ENCODE data around the gene BCL3.
A peak's percentile ranks its signal among the peaks of the same experiment; 100 is the strongest.
"Not testable (repeated sequence)": the region's sequence is repeated elsewhere in the genome, so short reads cannot be mapped to it uniquely, and the experiment has no call there.

Gene BCL3

DNA sequence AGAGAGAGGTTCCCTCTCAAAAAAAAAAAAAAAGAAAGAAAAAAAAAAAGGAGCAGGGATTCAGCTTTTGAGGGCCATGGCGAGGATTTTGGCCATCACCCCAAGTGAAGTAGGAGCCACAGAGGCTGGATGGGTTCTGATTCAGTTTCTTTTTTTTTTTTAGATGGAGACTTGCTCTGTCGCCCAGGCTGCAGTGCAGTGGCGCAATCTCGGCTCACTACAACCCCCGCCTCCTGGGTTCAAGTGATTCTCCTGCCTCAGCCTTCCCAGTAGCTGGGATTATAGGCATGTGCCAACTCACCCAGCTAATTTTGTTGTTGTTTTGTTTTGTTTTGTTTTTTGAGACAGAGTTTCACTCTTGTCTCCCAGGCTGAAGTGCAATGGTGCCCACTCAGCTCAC, 27.1 kb upstream of the BCL3 start:
- DNase-seq (ENCODE audit: low read depth) = not testable (repeated sequence)

DNA sequence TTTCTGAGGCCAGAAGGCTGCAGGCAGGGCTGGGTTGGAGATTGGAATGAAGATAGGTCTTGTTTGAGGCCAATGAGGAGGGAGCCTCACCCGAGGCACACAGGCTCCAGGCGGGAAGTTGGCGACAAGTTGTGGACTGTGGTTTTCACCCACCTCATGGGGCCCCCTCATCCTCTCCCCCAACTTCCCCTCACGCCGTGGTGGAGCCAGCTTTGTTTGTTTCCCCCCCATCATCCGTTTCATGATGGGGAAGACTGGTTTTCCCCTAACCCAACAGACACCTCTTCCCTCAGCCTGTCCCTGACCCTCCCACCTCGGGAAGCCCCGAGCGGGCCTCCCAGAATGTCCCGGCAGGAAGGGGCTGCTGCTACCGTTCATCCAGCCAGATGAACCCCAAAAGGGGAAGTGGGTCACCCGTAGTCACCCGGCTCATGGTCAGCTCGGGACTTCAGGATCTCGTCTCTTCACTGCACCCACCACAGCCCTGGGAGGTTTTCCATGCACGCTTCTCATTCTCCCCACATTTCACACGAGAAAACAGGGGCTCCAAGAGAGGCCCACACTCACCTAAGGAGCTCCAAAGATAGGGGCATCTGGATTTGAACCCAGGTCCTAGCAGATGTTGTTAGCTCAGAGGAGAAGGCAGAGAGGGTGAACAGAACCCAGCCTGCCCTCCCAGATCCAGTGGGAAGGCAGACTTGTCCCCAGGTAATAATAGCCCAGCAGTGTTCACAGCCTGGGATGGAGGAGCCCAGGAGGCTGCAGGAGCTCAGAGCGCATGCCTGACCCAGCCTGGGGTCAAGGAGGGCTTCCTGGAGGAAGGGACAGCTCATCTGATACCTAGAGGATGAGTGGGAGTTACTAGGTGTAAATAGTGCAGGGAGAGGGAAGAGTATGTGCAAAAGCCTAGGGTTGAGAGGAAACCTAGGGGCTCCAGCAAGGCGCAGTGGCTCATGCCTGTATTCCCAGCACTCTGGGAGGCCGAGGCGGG, 26.1 kb upstream of the BCL3 start:
- DNase-seq (ENCODE audit: low read depth) = no peak

DNA sequence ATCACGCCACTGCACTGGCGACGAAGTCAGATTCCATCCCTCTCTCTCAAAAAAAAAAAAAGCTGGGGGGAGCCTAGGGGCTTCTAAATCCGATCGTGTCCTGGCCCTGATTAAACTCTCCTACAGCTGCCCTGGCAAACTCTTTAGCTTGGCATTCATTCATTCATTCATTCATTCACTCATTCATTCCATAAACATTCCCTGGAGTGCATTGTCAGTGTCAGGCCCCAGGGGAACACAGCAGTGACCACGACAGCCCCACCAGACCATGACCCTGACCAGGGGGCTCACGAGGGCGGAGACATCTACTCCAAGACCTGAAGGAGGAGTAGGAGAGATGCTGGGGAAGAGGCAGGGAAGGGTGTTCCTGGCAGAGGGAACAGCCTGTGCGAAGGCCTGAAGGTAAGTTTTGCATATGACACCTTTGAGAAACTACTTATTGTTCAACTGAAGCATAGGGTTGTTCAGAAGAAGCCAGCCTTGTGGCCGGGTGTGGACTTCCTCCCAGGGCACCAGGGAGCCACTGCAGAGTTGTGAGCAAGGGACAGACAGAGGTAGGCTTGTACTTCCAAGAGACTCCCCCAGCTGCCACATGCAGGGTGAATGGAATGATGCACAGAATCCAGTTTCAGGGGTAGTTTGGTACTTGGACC, 25.1 kb upstream of the BCL3 start:
- no peak for DNase-seq (ENCODE audit: low read depth)

DNA sequence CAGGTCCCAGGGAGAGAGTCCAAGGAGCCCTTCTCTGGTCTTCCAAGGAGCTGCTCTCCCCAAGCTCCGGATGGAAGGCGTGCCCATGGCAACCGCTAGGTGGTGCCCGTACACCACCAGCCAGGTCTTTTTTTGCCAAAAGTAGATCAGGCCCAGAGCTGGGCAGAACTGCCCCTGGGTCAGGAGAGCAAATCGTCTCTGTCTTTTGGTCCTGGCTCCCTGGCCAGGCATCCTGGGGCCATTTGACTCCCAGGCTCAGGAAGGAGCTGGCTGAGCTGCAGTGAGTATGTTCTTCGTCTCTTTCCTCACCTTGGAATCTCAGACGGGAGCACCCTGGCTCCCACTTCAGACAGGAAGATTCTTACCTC, 24.6 kb upstream of the BCL3 start:
- DNase-seq (ENCODE audit: low read depth) = peak; percentile 61

DNA sequence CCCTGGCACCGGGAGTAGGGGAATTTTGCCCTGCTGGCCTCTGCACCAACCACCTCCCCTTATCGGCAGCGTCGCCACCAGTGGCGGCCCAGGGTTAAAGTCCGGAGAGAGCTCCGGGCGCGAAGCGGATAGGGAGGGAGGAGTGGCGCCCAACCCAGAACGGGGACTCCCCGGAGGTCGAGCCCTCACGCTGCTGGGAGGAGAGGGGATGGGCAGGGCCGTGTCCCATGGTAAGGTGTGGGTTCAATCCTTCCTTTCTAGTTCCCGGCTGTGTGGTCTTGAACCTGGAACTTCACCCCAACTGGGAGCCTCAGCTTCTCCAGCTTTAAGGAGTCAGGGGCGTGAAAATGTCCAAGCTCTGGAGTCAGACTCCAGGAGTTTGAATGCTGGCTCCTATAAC, 23.3 kb upstream of the BCL3 start:
- no peak for DNase-seq (ENCODE audit: low read depth)

DNA sequence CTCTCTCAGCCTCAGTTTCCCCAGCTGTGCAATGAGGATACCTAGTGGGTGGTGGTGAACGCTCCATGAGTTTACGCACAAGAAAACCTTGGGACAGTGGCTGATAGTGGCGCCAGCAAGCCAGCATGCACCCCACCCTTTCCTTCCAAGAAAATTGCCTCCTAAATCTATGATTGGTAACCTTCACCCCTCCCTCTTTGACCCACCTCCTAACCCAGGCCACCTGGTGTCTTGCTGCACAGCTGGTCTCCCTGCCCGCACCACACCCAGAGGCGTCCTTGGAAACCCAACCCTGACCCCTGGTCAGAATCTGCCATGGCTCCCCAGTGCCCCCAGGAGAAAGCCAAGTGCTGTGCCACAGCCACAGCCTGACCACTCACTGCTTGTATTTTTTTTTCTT, 22.8 kb upstream of the BCL3 start:
- DNase-seq (ENCODE audit: low read depth) = no peak

DNA sequence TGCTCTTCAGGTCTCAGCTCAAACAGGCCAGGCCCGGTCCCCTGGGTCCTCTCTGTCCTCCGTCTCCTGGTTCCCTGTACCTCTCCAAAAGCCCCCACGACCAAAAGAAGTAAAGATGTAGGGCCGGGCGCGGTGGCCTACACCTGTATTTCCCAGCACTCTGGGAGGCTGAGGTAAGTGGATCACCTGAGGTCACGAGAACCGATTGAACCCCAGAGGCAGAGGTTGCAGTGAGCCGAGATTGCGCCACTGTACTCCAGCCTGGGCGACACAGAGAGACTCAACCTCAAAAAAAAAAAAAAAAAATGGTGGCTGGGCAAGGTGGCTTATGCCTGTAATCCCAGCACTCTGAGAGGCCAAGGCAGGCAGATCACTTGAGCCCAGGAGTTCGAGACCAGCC, 22.0 kb upstream of the BCL3 start:
- DNase-seq (ENCODE audit: low read depth) = no peak

DNA sequence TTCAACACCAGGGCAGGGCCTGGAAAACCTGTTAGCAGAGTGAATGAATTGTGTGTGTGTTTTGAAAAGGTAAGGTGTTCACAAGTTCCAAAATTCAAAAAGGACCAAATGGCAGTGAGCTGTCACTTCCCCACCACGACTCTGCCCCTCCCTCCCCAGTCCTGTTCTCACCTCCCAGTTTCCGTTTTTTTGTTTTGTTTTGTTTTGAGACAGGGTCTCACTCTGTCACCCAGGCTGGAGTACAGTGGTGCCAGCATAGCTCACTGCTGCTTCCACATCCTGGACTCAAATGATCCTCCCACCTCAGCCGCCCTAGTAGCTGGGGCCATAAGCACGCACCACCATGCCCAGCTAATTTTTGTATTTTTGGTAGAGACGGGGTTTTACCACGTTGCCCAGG, 20.3 kb upstream of the BCL3 start:
- no peak for DNase-seq (ENCODE audit: low read depth)

DNA sequence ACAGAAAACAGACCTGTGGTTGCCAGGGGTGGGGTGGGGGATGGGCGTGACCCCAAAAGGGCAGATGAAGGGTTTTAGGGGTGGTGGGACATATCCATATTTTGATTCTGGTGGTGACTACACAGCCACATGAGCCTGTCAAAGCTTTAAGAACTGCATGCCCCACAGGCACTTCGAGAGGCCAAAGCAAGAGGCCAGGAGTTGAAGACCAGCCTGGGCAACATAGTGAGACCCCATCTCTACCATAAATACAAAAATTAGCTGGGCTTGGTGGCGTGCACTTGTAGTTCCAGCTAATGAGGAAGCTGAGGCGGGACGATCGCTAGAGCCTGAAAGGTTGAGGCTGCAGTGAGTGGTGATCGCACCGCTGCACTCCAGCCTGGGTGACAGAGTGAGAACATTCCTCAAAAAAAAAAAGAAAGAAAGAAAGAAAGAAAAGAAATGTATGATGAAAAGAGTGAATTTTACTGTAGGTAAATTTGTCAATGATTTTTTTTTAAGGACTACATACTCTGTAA, 18.9 kb upstream of the BCL3 start:
- DNase-seq (ENCODE audit: low read depth) = no peak

DNA sequence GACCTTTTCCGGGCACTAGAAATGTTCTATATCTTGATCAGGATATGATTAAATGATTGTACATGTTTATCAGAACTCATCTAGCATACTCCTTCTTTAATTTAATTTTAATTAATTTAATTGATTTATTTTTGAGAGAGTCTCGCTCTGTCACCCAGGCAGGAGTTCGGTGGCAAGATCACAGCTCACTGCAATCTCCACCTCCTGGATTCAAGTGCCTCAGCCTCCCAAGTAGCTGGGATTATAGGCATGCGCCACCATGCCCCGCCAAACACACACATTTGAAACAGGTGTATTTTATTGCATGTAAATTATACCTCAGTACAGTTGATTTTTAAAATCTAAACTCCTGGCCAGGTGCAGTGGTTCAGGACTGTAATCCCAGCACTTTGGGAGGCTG, 17.4 kb upstream of the BCL3 start:
- DNase-seq (ENCODE audit: low read depth) = no peak

DNA sequence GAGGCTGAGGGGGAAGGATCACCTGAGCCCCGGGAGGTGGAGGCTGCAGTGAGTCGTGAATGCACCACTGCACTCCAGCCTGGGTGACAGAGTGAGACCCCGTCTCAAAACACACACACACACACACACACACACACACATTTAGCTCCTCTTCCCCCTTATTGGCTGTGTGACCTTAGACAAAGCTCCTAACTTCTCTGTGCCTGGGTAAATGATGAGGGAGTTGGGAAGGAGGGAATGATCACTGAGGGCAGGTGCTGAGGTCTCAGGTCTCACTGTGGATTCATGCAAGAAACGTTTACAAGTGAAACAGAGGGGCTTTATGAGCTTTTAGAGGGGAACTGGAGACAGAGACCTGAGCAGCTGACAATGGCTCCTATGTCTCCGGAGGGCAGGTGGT, 16.9 kb upstream of the BCL3 start:
- DNase-seq (ENCODE audit: low read depth) = no peak

DNA sequence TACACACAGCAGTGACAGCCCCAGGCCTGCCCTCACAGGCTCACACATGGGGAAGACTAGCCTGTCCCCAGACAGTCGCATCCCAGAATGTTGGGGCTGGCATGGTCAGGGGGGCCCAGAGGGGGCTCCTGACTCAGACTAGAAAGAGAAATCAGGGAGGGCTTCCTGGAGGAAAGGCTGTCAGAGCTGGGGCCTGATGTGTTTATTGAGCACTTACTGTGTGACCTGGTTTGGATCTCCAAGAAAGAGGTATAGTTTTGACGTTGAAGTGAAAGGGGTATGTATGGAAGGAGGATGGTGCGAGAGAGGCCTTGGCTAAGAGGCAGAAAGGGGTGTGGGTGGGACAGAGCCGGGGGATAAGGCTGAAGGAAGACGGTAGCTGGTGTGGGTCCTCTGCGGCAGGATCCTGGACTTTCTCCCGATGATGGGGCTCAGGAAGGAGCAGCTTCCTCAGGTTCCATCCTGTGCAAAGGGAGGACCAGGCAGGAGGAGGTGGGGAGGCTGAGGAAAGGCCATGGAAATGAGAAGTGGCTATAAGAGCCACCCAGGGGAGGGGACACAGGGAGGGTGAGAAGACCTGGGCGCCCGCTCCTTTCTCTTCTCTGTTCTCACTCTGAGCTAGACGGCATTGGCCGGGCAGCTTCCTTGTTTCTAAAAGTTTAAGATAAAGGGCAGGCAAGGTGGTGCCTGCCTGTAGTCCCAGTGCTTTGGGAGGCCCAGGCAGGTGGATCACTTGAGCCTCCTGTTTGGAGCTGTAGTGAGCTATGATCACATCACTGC, 16.1 kb upstream of the BCL3 start:
- DNase-seq (ENCODE audit: low read depth) = no peak

DNA sequence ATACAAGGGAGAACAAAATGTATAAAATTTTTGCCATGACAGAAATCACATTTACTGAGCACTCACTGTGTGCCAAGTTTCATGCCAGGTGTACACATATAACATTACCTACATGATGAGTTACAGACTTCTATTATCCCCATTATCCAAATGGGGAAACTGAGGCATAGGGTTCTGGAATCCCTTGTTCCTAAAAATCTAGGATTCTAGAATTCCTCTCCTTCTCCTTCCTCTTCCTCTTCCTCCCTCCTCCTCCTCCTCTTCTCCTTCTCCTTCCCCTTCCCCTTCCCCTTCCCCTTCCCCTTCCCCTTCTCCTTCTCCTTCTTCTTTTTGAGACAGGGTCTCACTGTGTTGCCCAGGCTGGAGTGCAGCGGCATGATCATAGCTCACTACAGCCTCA, 14.2 kb upstream of the BCL3 start:
- no peak for DNase-seq (ENCODE audit: low read depth)

DNA sequence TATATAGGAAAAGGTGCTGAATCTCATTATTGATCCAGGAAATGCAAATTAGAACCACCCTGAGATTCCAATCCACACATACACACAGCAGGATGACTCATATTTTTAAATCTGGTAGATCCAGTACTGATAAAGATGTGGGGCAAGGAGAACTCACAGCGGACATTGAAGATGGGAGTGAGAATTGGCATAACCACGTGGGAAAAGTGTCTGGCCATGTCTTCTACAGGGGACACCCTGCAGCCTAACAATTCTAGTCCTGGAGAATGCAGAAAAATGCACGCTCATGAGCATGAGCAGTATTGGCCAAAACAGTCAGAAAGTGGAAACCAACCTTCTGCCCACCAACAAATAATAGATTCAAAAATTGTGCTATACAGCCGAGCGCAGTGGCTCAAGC, 13.5 kb upstream of the BCL3 start:
- no peak for DNase-seq (ENCODE audit: low read depth)

DNA sequence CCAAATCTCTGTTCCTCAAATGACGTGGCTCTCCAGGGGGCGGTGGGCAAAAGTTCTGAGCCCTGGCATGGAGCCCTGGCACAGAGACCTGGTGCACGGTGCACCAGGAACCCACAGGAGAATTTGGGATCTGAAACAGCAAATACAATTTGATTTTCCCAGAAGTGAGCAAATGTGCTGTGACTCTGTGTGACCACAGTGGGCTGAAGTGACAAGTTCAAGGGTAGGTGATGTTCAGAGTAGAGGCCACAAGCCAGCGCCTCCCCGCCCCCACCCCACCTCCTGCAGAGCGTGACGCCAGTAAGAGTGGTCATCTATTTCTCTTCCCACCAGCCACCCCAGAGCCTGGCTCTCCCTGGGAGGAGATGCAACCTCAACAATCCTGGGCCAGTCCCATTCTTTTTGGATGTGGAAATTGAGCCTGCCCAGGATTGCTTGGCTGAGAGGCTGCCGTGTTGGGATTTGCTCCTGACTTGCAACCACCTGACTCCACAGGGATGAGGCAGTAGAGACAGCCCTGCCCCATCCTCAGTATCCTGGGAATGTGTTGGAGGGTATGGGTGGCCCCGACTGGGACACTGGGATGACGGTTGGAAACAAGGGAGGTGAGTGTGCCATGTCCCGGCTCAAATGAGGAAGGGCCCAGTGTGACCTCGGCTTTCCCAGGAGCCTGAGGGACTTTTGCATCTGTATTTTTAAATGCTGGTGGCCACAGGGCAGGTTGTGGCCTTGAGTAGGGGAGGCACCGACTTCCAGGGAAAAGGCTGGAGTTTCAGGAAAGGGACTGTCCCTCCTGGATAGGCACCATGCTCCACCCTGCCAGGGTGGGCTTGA, 11.1 kb upstream of the BCL3 start:
- no peak for DNase-seq (ENCODE audit: low read depth)

DNA sequence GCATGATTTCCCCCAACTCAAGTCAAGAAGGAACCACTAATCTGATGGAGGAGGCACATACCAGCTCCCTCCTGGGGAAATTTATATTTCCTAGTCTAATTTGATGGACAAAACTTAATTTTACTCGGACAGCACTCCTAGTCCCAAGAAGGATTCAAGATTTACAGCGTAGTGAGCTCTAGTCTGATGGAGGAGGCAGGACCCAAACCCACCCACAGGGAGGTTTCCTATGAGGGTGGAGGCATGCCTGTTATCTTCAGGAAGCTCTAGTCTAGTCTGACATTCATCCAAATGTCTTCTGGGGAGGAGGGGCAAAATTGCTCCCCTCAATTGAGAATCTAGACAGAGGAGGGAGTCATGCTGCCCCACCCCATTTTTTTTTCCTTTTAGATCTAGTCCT, 10.4 kb upstream of the BCL3 start:
- no peak for DNase-seq (ENCODE audit: low read depth)

DNA sequence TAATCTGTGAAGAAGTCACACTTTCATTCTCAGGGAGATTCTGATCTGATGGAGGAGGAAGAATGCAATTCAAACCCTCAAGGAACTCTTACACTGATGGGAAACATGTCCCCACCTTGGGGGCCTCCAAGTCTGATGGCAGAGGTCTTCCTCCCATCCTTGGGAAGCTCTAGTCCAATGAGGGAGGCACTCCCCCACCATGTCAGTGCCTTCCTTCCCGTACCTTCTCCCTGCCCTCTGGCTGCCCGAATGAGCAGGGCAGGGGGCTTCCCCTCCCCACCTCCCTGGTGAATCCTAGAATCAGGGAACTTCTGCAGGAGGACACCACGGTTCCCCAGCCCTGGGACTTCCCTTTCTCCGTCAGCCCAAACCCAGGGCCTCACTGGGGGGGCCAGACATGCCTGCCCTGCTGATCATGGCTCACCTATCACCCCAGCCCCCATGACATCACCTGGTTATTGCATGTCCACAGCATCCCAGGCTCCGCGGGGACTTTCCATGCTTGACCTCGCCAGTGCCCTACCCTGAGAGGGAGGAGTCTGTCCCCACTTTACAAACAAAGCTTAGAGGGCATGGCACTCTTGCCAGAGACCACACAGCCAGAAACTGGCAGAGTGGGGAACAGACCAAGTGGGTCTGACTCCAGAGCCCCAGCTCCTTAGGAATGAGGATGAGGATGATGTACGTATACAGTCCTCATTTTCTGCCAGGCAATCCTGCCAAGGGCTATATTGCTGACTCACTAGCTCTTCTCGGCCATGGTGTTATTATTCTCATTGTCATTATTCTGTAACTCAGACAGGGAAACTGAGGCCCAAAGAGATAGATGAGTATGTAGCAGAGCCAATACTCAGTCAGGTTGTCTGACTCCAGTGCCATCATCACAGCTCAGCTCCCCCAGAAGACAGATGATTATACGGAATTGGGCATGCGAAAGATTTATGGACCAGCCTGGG, 9.6 kb upstream of the BCL3 start:
- DNase-seq (ENCODE audit: low read depth) = no peak

DNA sequence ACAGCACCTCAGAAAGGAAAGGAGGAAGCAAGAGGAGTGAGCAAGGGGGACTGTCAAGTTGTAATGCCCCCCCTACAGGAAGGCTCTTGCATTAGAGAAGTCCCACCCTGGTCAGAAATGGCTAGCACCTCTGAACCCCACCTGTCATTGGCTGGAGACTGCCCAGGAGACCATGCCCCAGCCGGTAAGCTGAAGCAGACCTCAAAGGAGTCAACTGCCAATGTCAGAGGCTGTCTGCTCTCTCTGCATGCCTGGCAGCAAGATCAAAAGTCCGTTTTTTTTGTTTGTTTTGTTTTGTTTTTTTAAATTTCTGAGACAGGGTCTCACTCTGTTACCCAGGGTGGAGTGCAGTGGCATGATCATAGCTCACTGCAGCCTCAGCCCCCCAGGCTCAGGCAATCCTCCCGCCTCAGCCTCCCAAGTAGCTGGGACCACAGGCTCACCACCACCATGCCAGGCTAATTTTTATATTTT, 8.1 kb upstream of the BCL3 start:
- no peak for DNase-seq (ENCODE audit: low read depth)

DNA sequence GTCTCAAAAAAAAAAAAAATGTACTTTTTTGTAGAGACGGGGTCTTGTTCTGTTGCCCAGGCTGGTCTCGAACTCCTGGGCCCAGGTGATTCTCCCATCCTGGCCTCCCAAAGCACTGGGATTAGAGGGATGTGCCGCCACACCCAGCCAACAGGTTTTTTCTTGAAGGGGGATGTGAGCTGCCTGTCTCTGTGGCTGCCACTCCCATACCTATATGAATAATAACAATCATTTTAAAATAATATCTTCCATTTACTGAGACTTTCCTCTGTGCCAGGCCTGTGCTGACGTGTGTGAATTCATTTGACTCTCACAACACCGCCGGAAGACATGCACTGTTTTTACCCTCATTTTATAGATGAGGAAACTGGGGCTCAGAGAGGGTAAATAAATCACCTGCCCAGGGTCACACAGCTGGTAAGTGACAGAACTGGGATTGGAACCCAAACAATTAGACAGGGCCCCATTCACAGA, 7.2 kb upstream of the BCL3 start:
- DNase-seq (ENCODE audit: low read depth) = no peak

DNA sequence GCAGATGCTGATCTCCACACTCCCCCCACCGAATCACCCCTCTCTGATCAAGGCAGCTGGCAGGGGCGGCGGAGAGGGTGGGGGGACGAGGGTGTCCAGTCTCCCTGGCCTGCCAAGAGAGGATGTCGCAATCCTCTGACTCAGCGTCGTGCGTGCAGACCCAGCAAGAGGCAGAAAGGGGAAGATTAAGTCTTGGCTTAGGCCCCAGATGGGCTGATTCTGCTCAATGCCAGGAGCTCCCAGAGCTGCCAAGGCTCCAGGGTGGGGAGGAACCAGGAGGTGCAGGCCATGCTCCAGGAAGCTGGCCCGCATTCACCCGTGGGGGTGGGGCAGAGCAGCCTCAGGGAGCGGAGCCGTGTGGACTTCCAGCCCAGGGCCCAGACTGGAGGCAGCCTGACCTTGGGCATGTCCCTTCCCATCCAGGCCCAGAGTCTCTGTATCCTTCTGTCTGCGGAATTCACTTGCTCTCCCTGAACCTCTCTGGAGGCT, 6.6 kb upstream of the BCL3 start:
- no peak for DNase-seq (ENCODE audit: low read depth)
